ENCODE measurements around the gene DNAJC30.

- TF ChIP-seq CTCF (IDR thresholded peaks at IDR 0.05), result peak in 2 of 12 donors; percentile 3 to 9
- no peak for TF ChIP-seq POLR2A (IDR thresholded peaks at IDR 0.05)
Measured at GRCh38 chr7:73726083-73726466, 42.8 kb upstream of the DNAJC30 start.
